ENCODE results near the gene PPP1CA. TPM values are rescaled to one million over a fixed set of nuclear protein-coding genes. Genes with fewer than 3 reads are reported as not detected.

Gene PPP1CA
- total RNA-seq, 1 experiment from 2014 or later: 238 TPM

- TF ChIP-seq, protein P1, sequence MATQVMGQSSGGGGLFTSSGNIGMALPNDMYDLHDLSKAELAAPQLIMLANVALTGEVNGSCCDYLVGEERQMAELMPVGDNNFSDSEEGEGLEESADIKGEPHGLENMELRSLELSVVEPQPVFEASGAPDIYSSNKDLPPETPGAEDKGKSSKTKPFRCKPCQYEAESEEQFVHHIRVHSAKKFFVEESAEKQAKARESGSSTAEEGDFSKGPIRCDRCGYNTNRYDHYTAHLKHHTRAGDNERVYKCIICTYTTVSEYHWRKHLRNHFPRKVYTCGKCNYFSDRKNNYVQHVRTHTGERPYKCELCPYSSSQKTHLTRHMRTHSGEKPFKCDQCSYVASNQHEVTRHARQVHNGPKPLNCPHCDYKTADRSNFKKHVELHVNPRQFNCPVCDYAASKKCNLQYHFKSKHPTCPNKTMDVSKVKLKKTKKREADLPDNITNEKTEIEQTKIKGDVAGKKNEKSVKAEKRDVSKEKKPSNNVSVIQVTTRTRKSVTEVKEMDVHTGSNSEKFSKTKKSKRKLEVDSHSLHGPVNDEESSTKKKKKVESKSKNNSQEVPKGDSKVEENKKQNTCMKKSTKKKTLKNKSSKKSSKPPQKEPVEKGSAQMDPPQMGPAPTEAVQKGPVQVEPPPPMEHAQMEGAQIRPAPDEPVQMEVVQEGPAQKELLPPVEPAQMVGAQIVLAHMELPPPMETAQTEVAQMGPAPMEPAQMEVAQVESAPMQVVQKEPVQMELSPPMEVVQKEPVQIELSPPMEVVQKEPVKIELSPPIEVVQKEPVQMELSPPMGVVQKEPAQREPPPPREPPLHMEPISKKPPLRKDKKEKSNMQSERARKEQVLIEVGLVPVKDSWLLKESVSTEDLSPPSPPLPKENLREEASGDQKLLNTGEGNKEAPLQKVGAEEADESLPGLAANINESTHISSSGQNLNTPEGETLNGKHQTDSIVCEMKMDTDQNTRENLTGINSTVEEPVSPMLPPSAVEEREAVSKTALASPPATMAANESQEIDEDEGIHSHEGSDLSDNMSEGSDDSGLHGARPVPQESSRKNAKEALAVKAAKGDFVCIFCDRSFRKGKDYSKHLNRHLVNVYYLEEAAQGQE (IDR thresholded peaks at IDR 0.05; ENCODE audit: low read depth): no peak
- TF ChIP-seq, protein P2, sequence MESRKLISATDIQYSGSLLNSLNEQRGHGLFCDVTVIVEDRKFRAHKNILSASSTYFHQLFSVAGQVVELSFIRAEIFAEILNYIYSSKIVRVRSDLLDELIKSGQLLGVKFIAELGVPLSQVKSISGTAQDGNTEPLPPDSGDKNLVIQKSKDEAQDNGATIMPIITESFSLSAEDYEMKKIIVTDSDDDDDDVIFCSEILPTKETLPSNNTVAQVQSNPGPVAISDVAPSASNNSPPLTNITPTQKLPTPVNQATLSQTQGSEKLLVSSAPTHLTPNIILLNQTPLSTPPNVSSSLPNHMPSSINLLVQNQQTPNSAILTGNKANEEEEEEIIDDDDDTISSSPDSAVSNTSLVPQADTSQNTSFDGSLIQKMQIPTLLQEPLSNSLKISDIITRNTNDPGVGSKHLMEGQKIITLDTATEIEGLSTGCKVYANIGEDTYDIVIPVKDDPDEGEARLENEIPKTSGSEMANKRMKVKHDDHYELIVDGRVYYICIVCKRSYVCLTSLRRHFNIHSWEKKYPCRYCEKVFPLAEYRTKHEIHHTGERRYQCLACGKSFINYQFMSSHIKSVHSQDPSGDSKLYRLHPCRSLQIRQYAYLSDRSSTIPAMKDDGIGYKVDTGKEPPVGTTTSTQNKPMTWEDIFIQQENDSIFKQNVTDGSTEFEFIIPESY (IDR thresholded peaks at IDR 0.05; ENCODE audit: extremely low read depth, insufficient replicate concordance, low read length): no peak
- TF ChIP-seq JUND (IDR thresholded peaks at IDR 0.05): no peak
These were observed 40.2 kb upstream of the PPP1CA start (continued) for GRCh38 chr11:67441731-67442351.

DNA sequence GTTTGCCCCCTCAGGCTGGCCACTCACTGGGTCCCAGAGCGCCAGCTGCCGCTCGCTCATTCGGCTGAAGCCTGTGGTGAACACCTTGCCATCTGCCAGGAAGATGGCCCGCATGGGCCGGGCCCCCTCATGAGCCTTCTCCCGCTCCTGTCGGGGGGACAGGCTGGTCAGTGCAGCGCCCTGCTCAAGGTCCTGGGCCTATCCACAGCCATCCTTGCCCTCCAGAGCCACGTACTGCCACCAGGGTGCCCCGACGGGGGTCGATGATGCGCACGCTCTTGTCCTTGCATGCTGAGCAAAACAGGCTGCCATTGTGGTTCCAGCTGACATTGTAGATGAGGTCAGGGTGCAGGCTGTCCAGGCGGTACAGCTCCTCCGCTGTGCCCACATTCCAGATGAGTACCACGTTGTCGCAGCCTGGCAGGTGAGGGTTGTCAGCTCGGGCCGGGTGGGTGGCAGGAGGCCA, 39.5 kb upstream of the PPP1CA start:
- Histone ChIP-seq H3K79me2 (ENCODE audit: insufficient read depth, low read length) (peaks cover 7% of the 10 kb centered on the region; the same call in 1 of the 2 replicates), H3K9ac (ENCODE audit: low read length) (no peak overlapping the region), H3K36me3 (ENCODE audit: control insufficient read depth in 1 of 2, insufficient read depth in 2 of 2, low read length in 2 of 2) (peaks cover 0 to 2% of the 10 kb centered on the region in 2 experiments; a peak in 1 of 4 replicates), H4K20me1 (ENCODE audit: insufficient read depth) (no peaks in the 10 kb centered on the region), H3K9me3 (ENCODE audit: control insufficient read depth in 1 of 2, insufficient read depth in 1 of 2, low read depth in 1 of 2, low read length in 2 of 2) (no peaks in the 10 kb centered on the region), H2AFZ (ENCODE audit: low read depth, low read length, poor library complexity, severe bottlenecking) (no peak overlapping the region), H3K4me2 (ENCODE audit: low read length) (no peak overlapping the region), H3K9me2 (ENCODE audit: insufficient read depth) (no peaks in the 10 kb centered on the region), H3K4me1 (ENCODE audit: control insufficient read depth in 1 of 2, insufficient read depth in 2 of 2, low read length in 2 of 2) (peaks cover 6 to 34% of the 10 kb centered on the region in 2 experiments; a peak in 3 of 4 replicates), H3K4me3 (replicated peaks in 1 of 2; ENCODE audit: low read depth in 1 of 2, low read length in 2 of 2) (no peak overlapping the region), H3K27me3 (ENCODE audit: insufficient read depth, low read length) (no peaks in the 10 kb centered on the region), H3K27ac (ENCODE audit: low read depth, low read length) (peak overlapping the region; percentile 32; the same call in 1 of the 2 replicates)
- BruUV-seq (replicated peaks): no TSS peak
- TF ChIP-seq, protein P3, sequence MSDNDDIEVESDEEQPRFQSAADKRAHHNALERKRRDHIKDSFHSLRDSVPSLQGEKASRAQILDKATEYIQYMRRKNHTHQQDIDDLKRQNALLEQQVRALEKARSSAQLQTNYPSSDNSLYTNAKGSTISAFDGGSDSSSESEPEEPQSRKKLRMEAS (IDR thresholded peaks at IDR 0.05): no peak
- TF ChIP-seq RAD21 (IDR thresholded peaks at IDR 0.05; ENCODE audit: low read depth) (no peak), YY1 (IDR thresholded peaks at IDR 0.05; ENCODE audit: extremely low read depth, insufficient replicate concordance, low read depth, low read length) (no peak), POLR2AphosphoS5 (IDR thresholded peaks at IDR 0.05; ENCODE audit: low read depth, low read length) (no peak), EGR1 (IDR thresholded peaks at IDR 0.05; ENCODE audit: low read depth) (no peak), ZFX (IDR thresholded peaks at IDR 0.05) (no peak), SIN3A (IDR thresholded peaks at IDR 0.05; ENCODE audit: low read depth) (no peak)
- RAD21 ChIA-PET (ENCODE audit: low non-redundant PET in 1 of 2, low total read pairs in 2 of 2, uncharacterized antibody in 2 of 2, unreplicated experiment in 2 of 2): interaction anchor here in 1 of 2 experiments (0.7 kb wide), 1 partner anchor 155 kb away, joined by 3 read pairs; no protein-coding TSS in a partner anchor
- no peak for DNase-seq (ENCODE audit: low read depth, low spot score)
- ATAC-seq: no peak
- CTCF ChIA-PET: no interaction called here
- POLR2A ChIA-PET: no interaction called here
- intact Hi-C loops (cut with micrococcal nuclease): no loop called here
